K562 (cell line): Measurements from ENCODE around the gene HBP1. TPM values are rescaled to one million over a fixed set of nuclear protein-coding genes. Genes with fewer than 3 reads are reported as not detected.

Experiments used
- ATAC-seq: fragments of 200-7000 bp; cut with Tn5 transposase; 3 replicates; pipeline ENCODE4 v1.9.1; 2020; ENCODE audit warnings: moderate library complexity
- BruUV-seq: library from RNA; stranded (reverse); fragments of 400-500 nt; replicated peaks from 2 replicates; lab custom pipeline; 2021; lab: Mats Ljungman, UMichigan
- CTCF ChIA-PET: fragments of 300-600 bp; formaldehyde crosslinking; extraction: SDS; loops from one replicate; lab custom pipeline; 2021; ENCODE audit warnings: low intra/inter-chr PET ratio; lab: Yijun Ruan, JAX
- POLR2A ChIA-PET: fragments of 300-600, 350-650 bp; sonication (Branson Sonifier 250); formaldehyde crosslinking; extraction: SDS; loops from one replicate; lab custom pipeline; 2021; ENCODE audit warnings: antibody characterized with exemption, inconsistent platforms; lab: Yijun Ruan, JAX
- DNase-seq, 4 experiments: peaks; one replicate each; pipeline versions ENCODE4 v3.0.0 to v3.0.0-alpha.2; 2011 to 2018; ENCODE audit warnings: low spot score in 3 of 4, mixed read lengths in 3 of 4; ENCODE audit errors: extremely low read depth in 1 of 4
- FAIRE-seq: peaks from 2 replicates; lab custom pipeline; 2011; peaks lifted over from hg19 to GRCh38; lab: Jason Lieb, UNC
- H2AFZ ChIP-seq: 2 replicates; pipeline ENCODE4 v1.6.0; 2011; ENCODE audit warnings: low read depth, low read length, control low read depth, inconsistent platforms
- H3K27ac ChIP-seq: fragments of 200-600 bp; 3 replicates; pipeline ENCODE4 v1.8.0; 2011; ENCODE audit warnings: low read depth, mild to moderate bottlenecking, control low read depth, inconsistent platforms, low read length, moderate library complexity, mixed read lengths; ENCODE audit errors: extremely low read depth
- H3K27me3 ChIP-seq, 2 experiments: fragments of 300-600 bp in 1 of 2; 2 replicates in 1 of 2; 3 replicates in 1 of 2; pipeline versions ENCODE4 v1.6.0 to v1.8.0; 2011; ENCODE audit warnings: inconsistent platforms in 2 of 2, low read length in 2 of 2, mild to moderate bottlenecking in 1 of 2, mixed read lengths in 1 of 2, moderate library complexity in 1 of 2; ENCODE audit not compliant: control insufficient read depth in 2 of 2, insufficient read depth in 2 of 2
- H3K36me3 ChIP-seq: fragments of 300-600 bp; 3 replicates; pipeline ENCODE4 v1.8.0; 2011; ENCODE audit warnings: mild to moderate bottlenecking, low read length, inconsistent platforms; ENCODE audit not compliant: control insufficient read depth, insufficient read depth
- H3K4me1 ChIP-seq, 2 experiments: fragments of 200-600 bp in 1 of 2; replicated peaks in 1 of 2; 2 replicates in 1 of 2; 3 replicates in 1 of 2; pipeline versions ENCODE4 v1.5.1 to v1.8.0; 2011; ENCODE audit warnings: inconsistent platforms in 2 of 2, low read length in 2 of 2, mild to moderate bottlenecking in 1 of 2, mixed read lengths in 1 of 2, moderate library complexity in 1 of 2; ENCODE audit not compliant: control insufficient read depth in 2 of 2, insufficient read depth in 2 of 2
- H3K4me2 ChIP-seq: 2 replicates; pipeline ENCODE4 v1.6.1; 2011; ENCODE audit warnings: low read length, control low read depth, inconsistent platforms, mixed read lengths; ENCODE audit not compliant: insufficient read depth
- H3K4me3 ChIP-seq: fragments of 200-600 bp; sonication (generic), shearing (Covaris generic); 2 replicates; pipeline ENCODE4 v1.5.1; 2016; ENCODE audit warnings: control low read depth, inconsistent platforms
- H3K79me2 ChIP-seq: fragments of 200-600 bp; 3 replicates; pipeline ENCODE4 v1.8.0; 2011; ENCODE audit warnings: low read length, inconsistent platforms; ENCODE audit not compliant: control insufficient read depth, insufficient read depth
- H3K9ac ChIP-seq, 2 experiments: 2 replicates each; pipeline versions ENCODE4 v1.6.0 to v1.6.1; 2011; ENCODE audit warnings: low read depth in 2 of 2, low read length in 2 of 2, control low read depth in 1 of 2, inconsistent platforms in 1 of 2, mild to moderate bottlenecking in 1 of 2, mixed read lengths in 1 of 2; ENCODE audit not compliant: insufficient read depth in 1 of 2
- H3K9me1 ChIP-seq: one replicate; pipeline ENCODE4 v1.6.0; 2011; ENCODE audit warnings: inconsistent platforms, mild to moderate bottlenecking, low read length, moderate library complexity; ENCODE audit not compliant: control insufficient read depth, insufficient read depth
- H3K9me3 ChIP-seq: replicated peaks from 2 replicates; pipeline ENCODE4 v1.5.1; 2011; ENCODE audit warnings: low read depth, low read length, inconsistent platforms; ENCODE audit not compliant: control insufficient read depth, insufficient read depth
- H4K20me1 ChIP-seq: replicated peaks from 2 replicates; pipeline ENCODE4 v1.6.1; 2011; ENCODE audit warnings: low read length, inconsistent platforms, mixed read lengths; ENCODE audit not compliant: control insufficient read depth, insufficient read depth
- FUS ChIP-seq: fragments of 200-400 bp; formaldehyde crosslinking; optimal IDR thresholded peaks from 2 replicates; pipeline ENCODE3; 2017; ENCODE audit warnings: low read depth, low read length
- HMG20B ChIP-seq: fragments of 250-450 bp; sonication (Bioruptor Pico); IDR thresholded peaks from 2 replicates; pipeline ENCODE4 v1.5.0; 2021; ENCODE audit warnings: mild to moderate bottlenecking
- KDM1A ChIP-seq, 2 experiments: fragments of 450-650 bp; IDR thresholded peaks; 2 replicates each; pipeline ENCODE4 v1.6.1; 2016; ENCODE audit warnings: mild to moderate bottlenecking in 2 of 2
- RBM25 ChIP-seq: fragments of 200-400 bp; formaldehyde crosslinking; IDR thresholded peaks from 2 replicates; pipeline ENCODE4 v1.6.1; 2018; ENCODE audit warnings: low read length, low read depth, moderate library complexity; ENCODE audit not compliant: severe bottlenecking
- SOX6 ChIP-seq: fragments of 450-650 bp; IDR thresholded peaks from 2 replicates; pipeline ENCODE4 v1.6.1; 2014; ENCODE audit warnings: mild to moderate bottlenecking
- ZNF121 ChIP-seq: sonication (generic); formaldehyde crosslinking; conservative IDR thresholded peaks from 2 replicates; pipeline ENCODE4 v1.8.0; 2022; ENCODE audit warnings: missing genetic modification reagents
- ZNF316 ChIP-seq: fragments of 450-650 bp; IDR thresholded peaks from 2 replicates; pipeline ENCODE4 v1.6.1; 2016
- WGBS: fragments of 100-300 bp; shearing (Covaris generic); methylation state at CpG from one replicate; pipeline ENCODE4 v1.1.6; 2016; ENCODE audit warnings: low coverage, mixed read lengths; ENCODE audit not compliant: insufficient coverage; ENCODE audit errors: missing lambda C conversion rate; 5-methylcytosine and 5-hydroxymethylcytosine counted together
- in situ Hi-C: fragments of 300-500 bp; cut with MboI; formaldehyde crosslinking; loops from 4 replicates; pipeline ENCODE4 v1.15.0; 2018; ENCODE audit warnings: inconsistent platforms, mixed read lengths
- intact Hi-C: fragments of 100-400 bp; cut with micrococcal nuclease; formaldehyde crosslinking; loops from 2 replicates; pipeline ENCODE4 v1.14.2; 2022
- polyA plus RNA-seq, 8 experiments: library from polyadenylated mRNA; depleted of rRNA in 4 of 8; stranded (reverse) in 5 of 8; unstranded in 3 of 8; fragments of >200 nt; fragmentation: Nextera tagmentation in 2 of 8; fragmentation: Illumina TruSeq in 1 of 8; extraction: Ambion mirVana in 2 of 8; extraction: Trizol in 1 of 8; gene quantifications; 2 replicates each; pipeline versions ENCODE4 v1.2.1 to v1.2.3, GENCODE V29; 2011 to 2014; ENCODE audit warnings: inconsistent platforms in 1 of 8, missing spikeins in 1 of 8
- total RNA-seq, 7 experiments: library from RNA; depleted of rRNA in 6 of 7; stranded (reverse); fragments of >200 nt in 6 of 7; fragmentation: Illumina TruSeq in 2 of 7; extraction: Trizol in 2 of 7; gene quantifications; 2 replicates each; pipeline versions ENCODE4 v1.2.1 to v1.2.3, GENCODE V29; 2011 to 2021; ENCODE audit warnings: low replicate concordance in 1 of 7
- TF ChIP-seq, protein P1 (sequence below): sonication (generic); formaldehyde crosslinking; IDR thresholded peaks from 2 replicates; pipeline ENCODE4 v1.8.0; 2023; ENCODE audit warnings: missing genetic modification reagents, mild to moderate bottlenecking, borderline replicate concordance
- TF ChIP-seq, protein P2 (sequence below), 2 experiments: fragments of 450-650 bp in 1 of 2; sonication (generic) in 1 of 2; formaldehyde crosslinking in 1 of 2; IDR thresholded peaks in 1 of 2; conservative IDR thresholded peaks in 1 of 2; 2 replicates each; pipeline versions ENCODE4 v1.6.1 to v1.8.1; 2016 to 2023; ENCODE audit warnings: mild to moderate bottlenecking in 2 of 2, moderate library complexity in 2 of 2, inconsistent platforms in 1 of 2, missing genetic modification reagents in 1 of 2

HBP1 gene
- total and polyA plus RNA-seq, 9 of the 15 experiments (the other 6 are each of a cell fraction or from before 2014, with no cell fraction given), result 18.7 to 59.9 (median 27.0) TPM

DNA sequence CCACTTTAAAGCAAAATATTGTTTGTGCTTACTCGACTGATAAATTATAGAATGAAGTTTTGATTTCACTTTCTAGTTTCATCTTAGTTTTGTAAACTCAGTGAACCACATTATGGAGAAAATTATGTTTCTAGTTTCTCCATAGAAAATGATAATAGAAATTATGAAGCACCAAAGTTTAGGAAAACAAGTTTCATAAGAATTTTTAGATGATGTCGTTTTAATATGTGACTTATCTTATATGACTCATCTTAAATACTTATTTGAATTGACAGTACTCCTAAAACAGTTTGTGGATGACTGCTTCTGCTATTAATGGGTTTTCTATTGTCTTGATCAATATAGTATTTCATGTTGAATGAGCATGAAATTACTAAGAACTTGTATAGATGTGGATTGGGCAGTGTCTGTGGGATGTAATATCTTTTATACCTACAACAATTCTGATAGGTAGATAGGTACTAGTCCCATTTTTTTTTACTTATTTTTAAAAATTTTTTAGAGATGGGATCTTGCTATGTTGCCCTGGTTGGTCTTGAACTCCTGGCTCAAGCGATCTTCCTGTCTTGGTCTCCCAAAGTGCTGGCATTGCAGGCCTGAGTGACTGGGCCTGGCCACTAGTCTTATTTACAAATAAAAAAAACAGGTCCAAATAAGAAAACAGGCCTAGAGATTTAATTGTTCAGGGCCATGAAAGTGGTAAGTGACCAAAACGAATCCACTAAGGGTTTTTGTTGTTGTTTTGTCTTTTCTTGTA, 3.7 kb downstream of the HBP1 start:
- no peak overlapping the region for H3K4me3 ChIP-seq
- no peak overlapping the region for H3K9ac ChIP-seq
- H3K9me1 ChIP-seq, result no peaks in the 10 kb centered on the region
- DNase-seq (no peak), FAIRE-seq (no peak), ATAC-seq (no peak)
- peaks cover 0 to 16% of the 10 kb centered on the region in 2 experiments; a peak in 4 of 5 replicates for H3K4me1 ChIP-seq
- H3K79me2 ChIP-seq, result peaks cover 58% of the 10 kb centered on the region
- intact Hi-C loops (no loop called here), in situ Hi-C loops (no loop called here)
- BruUV-seq, result TSS peak; percentile 4
- H3K36me3 ChIP-seq, result peaks cover 3% of the 10 kb centered on the region; the same call in 1 of the 3 replicates
- H3K27me3 ChIP-seq, result no peaks in the 10 kb centered on the region
- no peak overlapping the region for H2AFZ ChIP-seq
- CTCF ChIA-PET, result interaction anchor here (0.7 kb wide), 1 partner anchor 175 kb away, joined by 3 read pairs; no protein-coding TSS in a partner anchor
- POLR2A ChIA-PET, result interaction anchor here (1.4 to 1.7 kb wide), 2 partner anchors 8 to 10 kb away, joined by 5 to 6 read pairs; no protein-coding TSS in a partner anchor
- H3K4me2 ChIP-seq, result no peak overlapping the region
- no peak for TF ChIP-seq SOX6
- TF ChIP-seq, protein P1, sequence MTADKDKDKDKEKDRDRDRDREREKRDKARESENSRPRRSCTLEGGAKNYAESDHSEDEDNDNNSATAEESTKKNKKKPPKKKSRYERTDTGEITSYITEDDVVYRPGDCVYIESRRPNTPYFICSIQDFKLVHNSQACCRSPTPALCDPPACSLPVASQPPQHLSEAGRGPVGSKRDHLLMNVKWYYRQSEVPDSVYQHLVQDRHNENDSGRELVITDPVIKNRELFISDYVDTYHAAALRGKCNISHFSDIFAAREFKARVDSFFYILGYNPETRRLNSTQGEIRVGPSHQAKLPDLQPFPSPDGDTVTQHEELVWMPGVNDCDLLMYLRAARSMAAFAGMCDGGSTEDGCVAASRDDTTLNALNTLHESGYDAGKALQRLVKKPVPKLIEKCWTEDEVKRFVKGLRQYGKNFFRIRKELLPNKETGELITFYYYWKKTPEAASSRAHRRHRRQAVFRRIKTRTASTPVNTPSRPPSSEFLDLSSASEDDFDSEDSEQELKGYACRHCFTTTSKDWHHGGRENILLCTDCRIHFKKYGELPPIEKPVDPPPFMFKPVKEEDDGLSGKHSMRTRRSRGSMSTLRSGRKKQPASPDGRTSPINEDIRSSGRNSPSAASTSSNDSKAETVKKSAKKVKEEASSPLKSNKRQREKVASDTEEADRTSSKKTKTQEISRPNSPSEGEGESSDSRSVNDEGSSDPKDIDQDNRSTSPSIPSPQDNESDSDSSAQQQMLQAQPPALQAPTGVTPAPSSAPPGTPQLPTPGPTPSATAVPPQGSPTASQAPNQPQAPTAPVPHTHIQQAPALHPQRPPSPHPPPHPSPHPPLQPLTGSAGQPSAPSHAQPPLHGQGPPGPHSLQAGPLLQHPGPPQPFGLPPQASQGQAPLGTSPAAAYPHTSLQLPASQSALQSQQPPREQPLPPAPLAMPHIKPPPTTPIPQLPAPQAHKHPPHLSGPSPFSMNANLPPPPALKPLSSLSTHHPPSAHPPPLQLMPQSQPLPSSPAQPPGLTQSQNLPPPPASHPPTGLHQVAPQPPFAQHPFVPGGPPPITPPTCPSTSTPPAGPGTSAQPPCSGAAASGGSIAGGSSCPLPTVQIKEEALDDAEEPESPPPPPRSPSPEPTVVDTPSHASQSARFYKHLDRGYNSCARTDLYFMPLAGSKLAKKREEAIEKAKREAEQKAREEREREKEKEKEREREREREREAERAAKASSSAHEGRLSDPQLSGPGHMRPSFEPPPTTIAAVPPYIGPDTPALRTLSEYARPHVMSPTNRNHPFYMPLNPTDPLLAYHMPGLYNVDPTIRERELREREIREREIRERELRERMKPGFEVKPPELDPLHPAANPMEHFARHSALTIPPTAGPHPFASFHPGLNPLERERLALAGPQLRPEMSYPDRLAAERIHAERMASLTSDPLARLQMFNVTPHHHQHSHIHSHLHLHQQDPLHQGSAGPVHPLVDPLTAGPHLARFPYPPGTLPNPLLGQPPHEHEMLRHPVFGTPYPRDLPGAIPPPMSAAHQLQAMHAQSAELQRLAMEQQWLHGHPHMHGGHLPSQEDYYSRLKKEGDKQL (CRISPR knock-in tag), result no peak
- TF ChIP-seq RBM25, result peak; percentile 69
- TF ChIP-seq, protein P2, sequence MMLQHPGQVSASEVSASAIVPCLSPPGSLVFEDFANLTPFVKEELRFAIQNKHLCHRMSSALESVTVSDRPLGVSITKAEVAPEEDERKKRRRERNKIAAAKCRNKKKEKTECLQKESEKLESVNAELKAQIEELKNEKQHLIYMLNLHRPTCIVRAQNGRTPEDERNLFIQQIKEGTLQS (IDR thresholded peaks at IDR 0.05), result peak; percentile 61
- TF ChIP-seq, protein P2 (CRISPR knock-in tag; conservative IDR thresholded peaks at IDR 0.05), result no peak
- no peak for TF ChIP-seq KDM1A (IDR thresholded peaks at IDR 0.05)
- TF ChIP-seq FUS, result no peak
- peak; percentile 91 for TF ChIP-seq ZNF121 (CRISPR knock-in tag)
- TF ChIP-seq ZNF316, result peak; percentile 7; the same call in 1 of the 2 replicates
- no peak for TF ChIP-seq HMG20B
- H3K27ac ChIP-seq, result no peak overlapping the region
- no peaks in the 10 kb centered on the region; the same call in none of the 2 replicates for H4K20me1 ChIP-seq
- WGBS, result 61% methylated on average over 4 of the region's 4 CpGs
- no peaks in the 10 kb centered on the region for H3K9me3 ChIP-seq
